Stimulated activated CD4-positive, alpha-beta T cell treated with anti-CD3 and anti-CD28 coated beads, Interleukin-12 subunit alpha, Interleukin-12 subunit beta, amount 100 ng/mL, for 4 hours (primary cell): ENCODE data around the gene UBAC2.

Experiments
- DNase-seq: peaks from one replicate; pipeline ENCODE4 v3.0.0-alpha.2; 2020

Gene UBAC2, protein sequence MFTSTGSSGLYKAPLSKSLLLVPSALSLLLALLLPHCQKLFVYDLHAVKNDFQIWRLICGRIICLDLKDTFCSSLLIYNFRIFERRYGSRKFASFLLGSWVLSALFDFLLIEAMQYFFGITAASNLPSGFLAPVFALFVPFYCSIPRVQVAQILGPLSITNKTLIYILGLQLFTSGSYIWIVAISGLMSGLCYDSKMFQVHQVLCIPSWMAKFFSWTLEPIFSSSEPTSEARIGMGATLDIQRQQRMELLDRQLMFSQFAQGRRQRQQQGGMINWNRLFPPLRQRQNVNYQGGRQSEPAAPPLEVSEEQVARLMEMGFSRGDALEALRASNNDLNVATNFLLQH

GRCh38 chr13:99200432-99201167 lies at the start of gene UBAC2:
TSS of gene UBAC2 (plus strand) at chr13:99200854. CDS start at chr13:99200909, 55 bp downstream.
- peak; percentile 96 for DNase-seq

GRCh38 chr13:99151516-99151915 lies 49.1 kb upstream of the UBAC2 start:
- no peak for DNase-seq

- no peak for DNase-seq
Measured at GRCh38 chr13:99153219-99153618, 47.4 kb upstream of the UBAC2 start.

GRCh38 chr13:99154064-99154463 lies 46.6 kb upstream of the UBAC2 start:
- DNase-seq = no peak

DNA sequence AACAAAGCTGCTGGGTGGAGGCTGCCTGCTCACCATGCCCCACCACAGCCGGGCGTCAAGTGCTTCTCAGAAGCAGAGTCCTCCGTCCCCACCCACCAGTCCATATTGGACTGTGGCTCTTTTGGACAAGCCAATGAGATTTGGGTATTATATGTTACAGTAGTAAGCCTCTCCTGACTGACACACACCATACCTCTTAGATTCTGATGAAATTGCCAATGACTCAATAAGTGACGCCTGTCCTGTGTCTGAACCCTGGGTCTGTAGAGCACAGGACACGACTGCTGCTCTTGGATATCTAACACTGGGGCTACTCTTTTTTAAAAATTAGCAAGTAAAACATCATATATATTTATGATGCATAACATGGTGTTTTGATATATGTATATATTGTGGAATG lies 44.8 kb upstream of the UBAC2 start:
- no peak for DNase-seq

GRCh38 chr13:99157046-99157445 lies 43.6 kb upstream of the UBAC2 start:
- no peak for DNase-seq

GRCh38 chr13:99158846-99159245 lies 41.8 kb upstream of the UBAC2 start:
- no peak for DNase-seq

GRCh38 chr13:99159331-99160061 lies 41.2 kb upstream of the UBAC2 start:
- no peak for DNase-seq

DNA sequence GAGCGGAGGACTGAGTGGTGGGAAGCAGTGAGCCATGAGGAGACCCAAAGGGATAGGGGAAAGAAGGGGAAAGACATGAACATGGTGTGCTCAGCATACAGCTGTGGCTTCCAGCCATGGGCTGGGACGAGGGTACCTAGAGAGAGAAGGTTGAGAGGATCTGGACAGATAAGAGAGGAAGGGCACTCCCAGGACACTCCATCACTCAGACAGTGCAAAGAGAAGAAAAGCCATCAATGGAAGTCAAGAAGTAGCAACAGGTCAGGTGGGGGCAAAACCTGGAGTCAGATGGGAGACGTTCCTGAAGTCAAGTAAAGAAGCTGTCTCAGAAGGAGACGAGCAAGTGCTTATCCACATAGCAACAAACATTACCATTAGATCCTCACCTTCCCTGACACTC lies 40.2 kb upstream of the UBAC2 start:
- no peak for DNase-seq

DNA sequence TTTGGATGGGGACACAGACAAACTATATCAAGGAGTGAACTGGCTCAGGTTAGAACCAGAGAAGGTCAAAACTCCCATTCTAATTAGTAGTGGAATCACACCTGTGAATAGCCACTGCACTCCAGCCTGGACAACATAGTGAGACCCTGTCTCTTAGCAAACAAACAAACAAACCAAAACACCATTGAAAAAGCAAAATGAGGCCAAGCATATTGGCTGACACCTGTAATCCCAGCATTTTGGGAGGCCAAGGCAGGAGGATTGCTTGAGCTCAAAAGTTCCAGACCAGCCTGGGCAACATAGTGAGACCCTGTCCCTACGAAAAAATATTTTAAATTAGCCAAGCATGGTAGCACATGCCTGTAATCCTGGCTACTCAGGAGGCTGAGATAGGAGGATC lies 39.1 kb upstream of the UBAC2 start:
- DNase-seq = no peak

DNA sequence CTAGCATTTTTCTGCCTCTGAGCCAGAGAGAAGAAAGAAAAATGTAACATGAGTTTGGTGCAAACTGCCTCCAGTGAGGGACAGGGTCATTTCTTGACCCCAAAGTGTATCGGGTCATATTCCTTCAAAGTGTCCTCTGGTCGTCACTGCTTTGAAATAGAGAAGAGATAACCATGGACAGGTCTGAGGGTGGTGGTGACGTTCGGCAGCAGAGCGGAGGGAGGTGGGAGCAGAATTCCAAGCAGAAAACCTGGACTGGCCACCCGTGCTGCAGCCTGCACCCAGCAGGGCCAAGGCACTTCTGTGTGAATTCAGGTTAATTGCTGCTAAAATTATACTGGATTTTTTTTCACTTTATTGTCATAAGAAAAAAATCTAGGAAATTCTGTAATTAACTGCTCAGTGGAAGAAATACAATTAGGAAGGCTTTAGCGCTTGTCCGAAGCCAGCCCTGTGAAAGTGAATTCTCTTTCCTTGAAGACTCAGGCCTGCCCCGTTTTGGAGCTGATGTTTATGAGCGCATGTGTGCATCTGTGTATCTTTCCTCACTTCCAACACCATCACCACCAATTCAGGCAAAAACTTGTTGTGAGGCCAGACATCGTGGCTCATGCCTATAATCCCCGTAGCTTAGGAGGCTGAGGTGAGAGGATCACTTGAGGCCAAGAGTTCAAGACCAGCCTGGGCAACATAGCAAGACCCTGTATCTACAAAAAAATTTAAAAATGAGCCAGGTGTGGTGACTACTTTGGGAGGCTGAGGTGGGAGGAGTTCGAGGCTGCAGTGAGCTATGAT lies 37.9 kb upstream of the UBAC2 start:
- DNase-seq = no peak

- DNase-seq = no peak
Measured at GRCh38 chr13:99164226-99164625, 36.4 kb upstream of the UBAC2 start.

DNA sequence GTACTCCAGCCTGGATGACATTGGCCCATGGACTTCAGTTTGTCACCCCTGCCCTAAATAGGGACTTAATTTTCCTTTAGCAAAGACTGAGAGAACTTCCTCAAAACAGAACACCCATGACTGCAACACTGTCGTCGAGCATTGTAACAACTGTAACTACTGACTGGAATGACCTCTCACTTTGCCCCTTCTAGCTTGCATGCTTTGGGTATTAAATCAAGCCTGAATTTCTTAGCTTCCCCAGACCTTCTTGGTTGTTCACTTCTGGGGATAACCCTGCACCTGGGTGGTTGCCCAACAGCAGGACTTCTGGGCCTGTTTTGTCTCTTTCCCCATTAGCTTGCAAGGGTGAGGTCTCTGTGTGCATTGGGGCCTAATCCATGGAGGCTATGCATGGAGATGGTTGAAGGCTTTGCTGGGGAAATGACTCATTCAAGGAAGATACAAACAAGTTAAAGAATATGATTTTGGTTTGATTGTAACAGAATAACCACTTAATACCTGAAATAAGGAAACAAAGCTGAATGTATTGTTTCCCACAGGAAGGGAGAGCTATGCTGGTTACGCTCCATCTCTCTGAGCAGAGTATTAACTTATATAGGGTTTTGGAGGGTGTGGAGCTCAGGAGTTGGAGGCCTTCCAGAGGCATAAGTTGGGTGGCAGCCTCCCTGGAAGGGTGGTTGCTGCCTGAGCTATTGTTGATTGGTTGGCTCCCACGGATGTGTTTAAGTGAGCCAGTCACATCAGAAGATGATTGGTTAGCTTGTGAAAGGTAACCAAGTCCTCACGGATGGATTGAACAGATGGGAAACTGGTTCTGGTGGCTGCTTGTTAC lies 34.7 kb upstream of the UBAC2 start:
- DNase-seq = no peak

- DNase-seq = no peak
Measured at GRCh38 chr13:99172951-99173350, 27.7 kb upstream of the UBAC2 start.

GRCh38 chr13:99173606-99174005 lies 27.0 kb upstream of the UBAC2 start:
- DNase-seq = no peak

- no peak for DNase-seq
Measured at GRCh38 chr13:99174533-99175100, 26.0 kb upstream of the UBAC2 start.

GRCh38 chr13:99176309-99177276 lies 24.1 kb upstream of the UBAC2 start:
- peak; percentile 66 for DNase-seq

DNA sequence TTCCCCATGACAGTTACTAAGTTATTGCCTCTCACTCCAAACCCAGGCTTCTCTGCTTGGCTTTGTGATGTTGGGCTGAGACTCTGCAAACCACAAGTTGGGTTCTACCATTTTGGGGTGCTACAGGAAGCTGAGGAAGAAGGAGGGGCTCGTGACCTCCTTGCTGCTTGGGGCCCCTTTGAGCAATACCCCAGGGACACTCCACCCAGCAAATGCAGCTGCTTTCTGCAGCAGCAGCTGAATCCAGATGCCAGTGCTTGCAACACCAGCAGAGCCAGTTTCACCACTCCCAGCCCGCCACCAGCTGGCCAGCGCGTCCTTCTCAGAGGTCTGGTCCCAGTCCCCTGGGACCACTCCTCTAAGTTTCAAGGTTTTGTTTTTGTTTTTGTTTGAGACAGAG lies 22.0 kb upstream of the UBAC2 start:
- DNase-seq = no peak

- no peak for DNase-seq
Measured at GRCh38 chr13:99179460-99179859, 21.2 kb upstream of the UBAC2 start.

DNA sequence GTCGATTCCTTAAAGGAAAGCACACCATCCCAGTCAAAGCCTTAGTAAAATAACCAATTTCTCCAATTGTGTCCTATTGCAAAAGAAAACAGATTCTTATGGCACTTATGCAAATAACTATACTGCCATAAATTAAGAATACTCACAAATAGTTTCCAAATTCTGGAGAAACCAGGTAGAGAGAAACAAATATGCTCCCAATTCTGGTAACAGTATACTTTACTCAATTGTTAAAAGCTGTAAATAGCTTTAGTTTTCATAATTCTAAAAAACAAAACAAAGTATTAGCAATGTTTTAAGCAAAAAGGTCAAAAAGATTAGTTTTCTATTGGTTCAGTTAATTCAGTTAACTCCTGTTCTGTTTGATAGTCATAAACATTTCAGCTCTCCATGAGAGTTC lies 18.2 kb upstream of the UBAC2 start:
- DNase-seq = no peak
